H9 (cell line): ENCODE measurements around the gene SPAG5. TPM values are rescaled to one million over a fixed set of nuclear protein-coding genes. Genes with fewer than 3 reads are reported as not detected.

Source experiments
- DNase-seq: peaks from one replicate; pipeline ENCODE4 v3.0.0-alpha.2; 2017
- H2AFZ ChIP-seq: one replicate; pipeline ENCODE4 v1.6.1; 2013; ENCODE audit warnings: mild to moderate bottlenecking, low read length, control low read depth, moderate library complexity
- H2AK5ac ChIP-seq: 2 replicates; pipeline ENCODE4 v1.6.1; 2013; ENCODE audit warnings: low read length, control low read depth, mixed read lengths; ENCODE audit not compliant: insufficient read length
- H2BK120ac ChIP-seq: one replicate; pipeline ENCODE4 v1.6.1; 2013; ENCODE audit warnings: low read depth, mild to moderate bottlenecking, low read length, control low read depth, inconsistent platforms; ENCODE audit not compliant: poor library complexity, severe bottlenecking
- H2BK12ac ChIP-seq: 2 replicates; pipeline ENCODE4 v1.6.1; 2013; ENCODE audit warnings: low read length, control low read depth, mixed read lengths, low read depth; ENCODE audit not compliant: insufficient read length
- H2BK15ac ChIP-seq: 2 replicates; pipeline ENCODE4 v1.6.1; 2013; ENCODE audit warnings: low read depth, low read length, control low read depth
- H2BK20ac ChIP-seq: one replicate; pipeline ENCODE4 v1.6.1; 2013; ENCODE audit warnings: low read depth, mild to moderate bottlenecking, low read length, control low read depth, inconsistent platforms; ENCODE audit not compliant: poor library complexity, severe bottlenecking
- H2BK5ac ChIP-seq: 2 replicates; pipeline ENCODE4 v1.6.1; 2013; ENCODE audit warnings: low read length, control low read depth, mixed read lengths; ENCODE audit not compliant: insufficient read length
- H3K14ac ChIP-seq: 2 replicates; pipeline ENCODE4 v1.6.1; 2013; ENCODE audit warnings: low read length, control low read depth; ENCODE audit not compliant: insufficient read depth
- H3K18ac ChIP-seq: 2 replicates; pipeline ENCODE4 v1.6.1; 2013; ENCODE audit warnings: low read depth, mild to moderate bottlenecking, mixed read lengths, low read length, control low read depth; ENCODE audit not compliant: insufficient read length
- H3K23ac ChIP-seq: 2 replicates; pipeline ENCODE4 v1.6.1; 2013; ENCODE audit warnings: low read length, control low read depth, mixed read lengths, low read depth; ENCODE audit not compliant: insufficient read length
- H3K23me2 ChIP-seq: 2 replicates; pipeline ENCODE4 v1.6.1; 2013; ENCODE audit warnings: low read depth, mild to moderate bottlenecking, mixed read lengths, low read length, control low read depth; ENCODE audit not compliant: insufficient read length, poor library complexity, severe bottlenecking
- H3K27ac ChIP-seq: 2 replicates; pipeline ENCODE4 v1.5.1; 2013; ENCODE audit warnings: low read length, control low read depth, mixed read lengths, low read depth; ENCODE audit not compliant: insufficient read length
- H3K27me3 ChIP-seq: 2 replicates; pipeline ENCODE4 v1.6.1; 2013; ENCODE audit warnings: low read length, control low read depth, inconsistent platforms; ENCODE audit not compliant: insufficient read depth
- H3K4ac ChIP-seq: 2 replicates; pipeline ENCODE4 v1.6.1; 2013; ENCODE audit warnings: low read depth, mild to moderate bottlenecking, control low read depth, inconsistent platforms, low read length, moderate library complexity
- H3K4me1 ChIP-seq: 2 replicates; pipeline ENCODE4 v1.6.1; 2013; ENCODE audit warnings: low read length, control low read depth, inconsistent platforms; ENCODE audit not compliant: insufficient read depth
- H3K4me2 ChIP-seq: 2 replicates; pipeline ENCODE4 v1.6.1; 2013; ENCODE audit warnings: low read length, control low read depth, mixed read lengths; ENCODE audit not compliant: insufficient read length, insufficient read depth
- H3K56ac ChIP-seq: 2 replicates; pipeline ENCODE4 v1.6.1; 2013; ENCODE audit warnings: low read depth, mild to moderate bottlenecking, mixed read lengths, low read length, control low read depth; ENCODE audit not compliant: insufficient read length
- H3K79me1 ChIP-seq: 2 replicates; pipeline ENCODE4 v1.6.1; 2013; ENCODE audit warnings: low read depth, mild to moderate bottlenecking, moderate library complexity, low read length, control low read depth, inconsistent platforms; ENCODE audit not compliant: insufficient read depth, poor library complexity, severe bottlenecking
- H3K79me2 ChIP-seq: 2 replicates; pipeline ENCODE4 v1.6.1; 2013; ENCODE audit warnings: low read length, control low read depth, inconsistent platforms; ENCODE audit not compliant: insufficient read depth
- H3K9ac ChIP-seq: 2 replicates; pipeline ENCODE4 v1.6.1; 2013; ENCODE audit warnings: low read length, control low read depth, mixed read lengths; ENCODE audit not compliant: insufficient read length; ENCODE audit errors: extremely low read depth
- H3K9me3 ChIP-seq: one replicate; pipeline ENCODE4 v1.6.1; 2013; ENCODE audit warnings: low read depth, low read length, inconsistent platforms; ENCODE audit not compliant: control insufficient read depth
- H3T11ph ChIP-seq: one replicate; pipeline ENCODE4 v1.6.1; 2013; ENCODE audit warnings: mild to moderate bottlenecking, low read length, control low read depth, inconsistent platforms
- H4K20me1 ChIP-seq: one replicate; pipeline ENCODE4 v1.6.1; 2013; ENCODE audit not compliant: control insufficient read depth, insufficient read length, insufficient read depth
- H4K5ac ChIP-seq: 2 replicates; pipeline ENCODE4 v1.6.1; 2013; ENCODE audit warnings: low read depth, mild to moderate bottlenecking, mixed read lengths, low read length, control low read depth; ENCODE audit not compliant: insufficient read length
- H4K8ac ChIP-seq: replicated peaks from 2 replicates; pipeline ENCODE4 v1.6.1; 2013; ENCODE audit warnings: low read length, control low read depth, mixed read lengths, low read depth; ENCODE audit not compliant: insufficient read length
- H4K91ac ChIP-seq: 2 replicates; pipeline ENCODE4 v1.6.1; 2013; ENCODE audit warnings: low read depth, mild to moderate bottlenecking, moderate library complexity, mixed read lengths, low read length, control low read depth; ENCODE audit not compliant: insufficient read length
- H3K27ac Mint-ChIP-seq, 3 experiments: 2 replicates in 2 of 3; 3 replicates in 1 of 3; pipeline ENCODE4 v1.8.0; 2020 to 2021; ENCODE audit warnings: mixed read lengths in 3 of 3, mild to moderate bottlenecking in 1 of 3, moderate library complexity in 1 of 3
- H3K27me3 Mint-ChIP-seq: 2 replicates; pipeline ENCODE4 v1.8.0; 2021; ENCODE audit warnings: low read depth, mild to moderate bottlenecking, moderate library complexity, mixed read lengths
- H3K36me3 Mint-ChIP-seq, 3 experiments: 2 replicates in 2 of 3; 3 replicates in 1 of 3; pipeline ENCODE4 v1.8.0; 2020 to 2021; ENCODE audit warnings: low read depth in 3 of 3, mixed read lengths in 3 of 3; ENCODE audit not compliant: insufficient read depth in 1 of 3
- H3K4me1 Mint-ChIP-seq, 2 experiments: 2 replicates each; pipeline ENCODE4 v1.8.0; 2020; ENCODE audit warnings: mixed read lengths in 2 of 2
- H3K4me3 Mint-ChIP-seq, 2 experiments: 2 replicates in 1 of 2; 3 replicates in 1 of 2; pipeline ENCODE4 v1.8.0; 2020 to 2021; ENCODE audit warnings: mild to moderate bottlenecking in 2 of 2, mixed read lengths in 2 of 2, moderate library complexity in 1 of 2
- H3K9me3 Mint-ChIP-seq, 2 experiments: 2 replicates in 1 of 2; 3 replicates in 1 of 2; pipeline ENCODE4 v1.8.0; 2020; ENCODE audit warnings: mild to moderate bottlenecking in 2 of 2, mixed read lengths in 2 of 2, moderate library complexity in 1 of 2
- CTCF ChIP-seq: fragments of 200-600 bp; sonication (generic); conservative IDR thresholded peaks from 3 replicates; pipeline ENCODE4 v1.8.0; 2021; ENCODE audit warnings: antibody characterized with exemption, mild to moderate bottlenecking
- whole genome bisulfite sequencing: extraction: QIAGEN DNeasy Blood & Tissue Kit; methylation state at CpG from one replicate; pipeline ENCODE4 v1.1.7; 2013; ENCODE audit warnings: missing lambda C conversion rate, low lambda C conversion rate, mixed read lengths; ENCODE audit not compliant: insufficient read length; ENCODE audit errors: extremely low coverage; 5-methylcytosine and 5-hydroxymethylcytosine counted together
- total RNA-seq: library from RNA; stranded (reverse); gene quantifications from 2 replicates; pipeline ENCODE4 v1.2.1, GENCODE V29; 2021

Gene SPAG5
- total RNA-seq, 1 experiment from 2014 or later, result 122 TPM

GRCh38 chr17:28537219-28537610, 61.6 kb downstream of the SPAG5 start:
- Histone ChIP-seq H3K27ac (no peak overlapping the region), H2BK20ac (no peak overlapping the region), H4K91ac (no peak overlapping the region), H3K4me2 (no peak overlapping the region), H2AK5ac (no peak overlapping the region), H3K79me1 (no peaks in the 10 kb centered on the region), H4K20me1 (no peaks in the 10 kb centered on the region), H2BK12ac (no peak overlapping the region), H3K27me3 (no peaks in the 10 kb centered on the region), H3K9ac (no peak overlapping the region), H2BK15ac (no peak overlapping the region), H3K4ac (no peak overlapping the region), H3K23me2 (no peaks in the 10 kb centered on the region), H3K56ac (no peak overlapping the region), H3K4me1 (no peaks in the 10 kb centered on the region), H3K9me3 (no peaks in the 10 kb centered on the region), H2BK120ac (no peak overlapping the region), H2AFZ (no peak overlapping the region), H3K14ac (no peak overlapping the region; the same call in 1 of the 2 replicates), H3K18ac (no peak overlapping the region), H2BK5ac (no peak overlapping the region), H4K8ac (no peak overlapping the region), H3K23ac (no peak overlapping the region), H3K79me2 (no peaks in the 10 kb centered on the region), H4K5ac (no peak overlapping the region), H3T11ph (no peak overlapping the region)
- WGBS, result no CpG with 5 or more reads among the region's 12 CpGs
- H3K4me3 Mint-ChIP-seq, result no peak overlapping the region
- no peak for DNase-seq
- H3K9me3 Mint-ChIP-seq, result no peaks in the 10 kb centered on the region
- no peaks in the 10 kb centered on the region for H3K36me3 Mint-ChIP-seq
- H3K27me3 Mint-ChIP-seq, result no peaks in the 10 kb centered on the region; the same call in 1 of the 2 replicates
- TF ChIP-seq CTCF, result no peak
- peaks cover 0 to 12% of the 10 kb centered on the region in 2 experiments; a peak in 1 of 4 replicates for H3K4me1 Mint-ChIP-seq
- no peak overlapping the region for H3K27ac Mint-ChIP-seq
